Endothelial cell of umbilical vein (primary cell): ENCODE data around the gene FMNL1. TPM values are rescaled to one million over a fixed set of nuclear protein-coding genes. Genes with fewer than 3 reads are reported as not detected.

Experiments
- BruUV-seq: library from RNA; stranded (reverse); fragments of 400-500 nt; replicated peaks from 2 replicates; lab custom pipeline; 2021; lab: Mats Ljungman, UMichigan
- CTCF ChIA-PET: fragments of 300-600, 350-600 bp; sonication (Branson Sonifier 250); formaldehyde crosslinking; loops from one replicate; lab custom pipeline; 2021; ENCODE audit warnings: antibody characterized with exemption, inconsistent platforms; lab: Charles Lee
- POLR2A ChIA-PET: fragments of 300-600, 350-600 bp; sonication (Branson Sonifier 250); formaldehyde crosslinking; loops from one replicate; lab custom pipeline; 2021; ENCODE audit warnings: antibody characterized with exemption, inconsistent platforms; lab: Charles Lee
- DNase-seq: peaks from one replicate; pipeline ENCODE4 v3.0.0-alpha.2; 2011; ENCODE audit warnings: low read depth, low spot score
- FAIRE-seq: peaks from 2 replicates; lab custom pipeline; 2011; peaks lifted over from hg19 to GRCh38; lab: Jason Lieb, UNC
- H2AFZ ChIP-seq: 2 replicates; pipeline ENCODE4 v1.6.0; 2012; ENCODE audit warnings: low read depth, low read length, control low read depth, inconsistent platforms
- H3K27ac ChIP-seq: 2 replicates; pipeline ENCODE4 v1.5.1; 2011; ENCODE audit warnings: low read depth, mild to moderate bottlenecking, control low read depth, low read length, moderate library complexity; ENCODE audit not compliant: insufficient read depth
- H3K27me3 ChIP-seq, 2 experiments: 2 replicates each; pipeline versions ENCODE4 v1.6.0 to v1.6.1; 2011; ENCODE audit warnings: low read length in 2 of 2, mixed read lengths in 1 of 2; ENCODE audit not compliant: control insufficient read depth in 2 of 2, insufficient read depth in 2 of 2
- H3K36me3 ChIP-seq, 2 experiments: 2 replicates in 1 of 2; 3 replicates in 1 of 2; pipeline ENCODE4 v1.5.1; 2011; ENCODE audit warnings: low read length in 2 of 2, mild to moderate bottlenecking in 1 of 2, moderate library complexity in 1 of 2; ENCODE audit not compliant: control insufficient read depth in 2 of 2, insufficient read depth in 2 of 2; ENCODE audit errors: extremely low read depth in 1 of 2
- H3K4me1 ChIP-seq: 3 replicates; pipeline ENCODE4 v1.5.1; 2011; ENCODE audit warnings: mild to moderate bottlenecking, low read length; ENCODE audit not compliant: control insufficient read depth, insufficient read depth; ENCODE audit errors: extremely low read depth
- H3K4me2 ChIP-seq: 2 replicates; pipeline ENCODE4 v1.6.1; 2011; ENCODE audit warnings: low read length, control low read depth, mixed read lengths; ENCODE audit not compliant: insufficient read depth
- H3K4me3 ChIP-seq, 3 experiments: fragments of 200-600 bp in 1 of 3; sonication (generic), shearing (Covaris generic) in 1 of 3; replicated peaks in 1 of 3; 2 replicates each; pipeline ENCODE4 v1.5.1; 2011 to 2016; ENCODE audit warnings: control low read depth in 3 of 3, low read length in 3 of 3, mild to moderate bottlenecking in 2 of 3, inconsistent platforms in 1 of 3, low read depth in 1 of 3, moderate library complexity in 1 of 3; ENCODE audit not compliant: insufficient read depth in 1 of 3
- H3K79me2 ChIP-seq: 2 replicates; pipeline ENCODE4 v1.6.0; 2012; ENCODE audit warnings: low read length, inconsistent platforms; ENCODE audit not compliant: control insufficient read depth, insufficient read depth
- H3K9ac ChIP-seq: replicated peaks from 2 replicates; pipeline ENCODE3; 2011; ENCODE audit warnings: low read length, control low read depth; ENCODE audit not compliant: insufficient read depth; ENCODE audit errors: extremely low read depth
- H3K9me1 ChIP-seq: replicated peaks from 3 replicates; pipeline ENCODE4 v1.6.0; 2011; ENCODE audit warnings: mild to moderate bottlenecking, low read length; ENCODE audit not compliant: control insufficient read depth, insufficient read depth; ENCODE audit errors: extremely low read depth
- H3K9me3 ChIP-seq: replicated peaks from 2 replicates; pipeline ENCODE4 v1.5.1; 2012; ENCODE audit warnings: low read length, inconsistent platforms; ENCODE audit not compliant: control insufficient read depth, insufficient read depth
- H4K20me1 ChIP-seq: replicated peaks from 2 replicates; pipeline ENCODE3; 2011; ENCODE audit warnings: mild to moderate bottlenecking, low read length; ENCODE audit not compliant: control insufficient read depth, insufficient read depth; ENCODE audit errors: extremely low read depth
- FOS ChIP-seq: IDR thresholded peaks from 2 replicates; pipeline ENCODE4 v1.6.1; 2011; ENCODE audit warnings: mild to moderate bottlenecking, low read length, moderate library complexity, borderline replicate concordance; ENCODE audit not compliant: insufficient read depth
- GATA2 ChIP-seq: IDR thresholded peaks from 2 replicates; pipeline ENCODE4 v1.7.0; 2011; ENCODE audit warnings: low read depth, mild to moderate bottlenecking, moderate library complexity, mixed read lengths, low read length; ENCODE audit not compliant: insufficient read length, insufficient read depth
- JUN ChIP-seq: IDR thresholded peaks from 2 replicates; pipeline ENCODE4 v1.6.1; 2011; ENCODE audit warnings: borderline replicate concordance, low read depth; ENCODE audit not compliant: insufficient read length, insufficient read depth
- MYC ChIP-seq: IDR thresholded peaks from one replicate; pipeline ENCODE4 v1.6.1; 2011; ENCODE audit warnings: mild to moderate bottlenecking, low read depth, low read length
- POLR2A ChIP-seq: IDR thresholded peaks from 2 replicates; pipeline ENCODE4 v1.6.1; 2012; ENCODE audit warnings: low read depth, mild to moderate bottlenecking, control low read depth, low read length
- POLR2AphosphoS5 ChIP-seq: IDR thresholded peaks from 2 replicates; pipeline ENCODE4 v1.6.1; 2012; ENCODE audit warnings: low read depth, mild to moderate bottlenecking, control low read depth, low read length, moderate library complexity; ENCODE audit not compliant: insufficient read depth
- dilution Hi-C: fragments of 300-500 bp; cut with MboI; formaldehyde crosslinking; loops from one replicate; pipeline ENCODE4 v1.15.0; 2019; ENCODE audit warnings: low sequenced_read_pairs; ENCODE audit not compliant: extremely low pct_ligation_motif_present
- intact Hi-C: fragments of 100-400 bp; cut with micrococcal nuclease; formaldehyde crosslinking; loops from one replicate; pipeline ENCODE4 v1.10.0; 2022
- polyA plus RNA-seq, 4 experiments: library from polyadenylated mRNA; depleted of rRNA in 3 of 4; stranded (reverse) in 3 of 4; unstranded in 1 of 4; fragments of >200 nt; gene quantifications; 2 replicates each; pipeline versions ENCODE4 v1.2.1 to v1.2.3, GENCODE V29; 2011 to 2012; ENCODE audit warnings: missing spikeins in 1 of 4
- total RNA-seq: library from RNA; stranded (reverse); gene quantifications from 2 replicates; pipeline ENCODE4 v1.2.3, GENCODE V29; 2021

FMNL1 gene
- total and polyA plus RNA-seq, 2 donors (not counting 3 experiments of a cell fraction or from before 2014, with no cell fraction given) = 0.95 to 1.6 TPM

GRCh38 chr17:45222996-45223538 is 1.4 kb downstream of the FMNL1 start:
- peaks cover 8% of the 10 kb centered on the region for H3K4me1 ChIP-seq
- no peak overlapping the region for H3K4me3 ChIP-seq
- no peaks in the 10 kb centered on the region for H3K9me1 ChIP-seq
- no peak overlapping the region for H3K9ac ChIP-seq
- no peak overlapping the region for H3K4me2 ChIP-seq
- FAIRE-seq = no peak
- H3K9me3 ChIP-seq = no peaks in the 10 kb centered on the region
- ChIA-PET CTCF (no interaction called here), POLR2A (no interaction called here)
- dilution Hi-C loops = no loop called here
- intact Hi-C loops = no loop called here
- no TSS peak for BruUV-seq
- no peak for DNase-seq
- H3K36me3 ChIP-seq = no peaks in the 10 kb centered on the region
- H3K79me2 ChIP-seq = no peaks in the 10 kb centered on the region
- no peak overlapping the region for H2AFZ ChIP-seq
- no peak for TF ChIP-seq JUN
- TF ChIP-seq POLR2AphosphoS5 = no peak
- TF ChIP-seq GATA2 = no peak
- TF ChIP-seq POLR2A = no peak
- no peak for TF ChIP-seq MYC
- TF ChIP-seq FOS = no peak
- peaks cover 9 to 21% of the 10 kb centered on the region in 2 experiments for H3K27me3 ChIP-seq
- no peak overlapping the region for H3K27ac ChIP-seq
- no peaks in the 10 kb centered on the region for H4K20me1 ChIP-seq
